Activated T-cell treated with anti-CD3 and anti-CD28 coated beads for 24 hours (primary cell): ENCODE results near the gene CD209.
A peak's percentile ranks its signal among the peaks of the same experiment; 100 is the strongest.
"Not testable (repeated sequence)": the region's sequence is repeated elsewhere in the genome, so short reads cannot be mapped to it uniquely, and the experiment has no call there.

Experiments used
- DNase-seq: peaks from one replicate; pipeline ENCODE4 v3.0.0-alpha.2; 2020; ENCODE audit warnings: low read depth

The CD209 gene

DNA sequence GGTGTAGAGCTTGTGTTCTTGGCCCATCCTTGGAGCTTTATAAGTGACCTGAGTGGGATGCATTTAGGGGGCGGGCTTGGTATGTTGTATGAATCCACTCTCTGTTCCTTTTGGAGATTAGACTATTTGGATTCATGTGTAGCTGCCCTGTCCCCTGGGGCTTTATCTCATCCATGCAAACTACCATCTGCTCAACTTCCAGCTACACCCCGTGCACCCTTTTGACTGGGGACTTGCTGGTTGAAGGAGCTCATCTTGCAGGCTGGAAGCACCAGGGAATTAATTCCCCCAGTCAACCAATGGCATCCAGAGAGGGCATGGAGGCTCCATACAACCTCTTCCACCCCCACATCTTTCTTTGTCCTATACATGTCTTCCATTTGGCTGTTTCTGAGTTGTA is 21.8 kb upstream of the CD209 start:
- DNase-seq: no peak

DNA sequence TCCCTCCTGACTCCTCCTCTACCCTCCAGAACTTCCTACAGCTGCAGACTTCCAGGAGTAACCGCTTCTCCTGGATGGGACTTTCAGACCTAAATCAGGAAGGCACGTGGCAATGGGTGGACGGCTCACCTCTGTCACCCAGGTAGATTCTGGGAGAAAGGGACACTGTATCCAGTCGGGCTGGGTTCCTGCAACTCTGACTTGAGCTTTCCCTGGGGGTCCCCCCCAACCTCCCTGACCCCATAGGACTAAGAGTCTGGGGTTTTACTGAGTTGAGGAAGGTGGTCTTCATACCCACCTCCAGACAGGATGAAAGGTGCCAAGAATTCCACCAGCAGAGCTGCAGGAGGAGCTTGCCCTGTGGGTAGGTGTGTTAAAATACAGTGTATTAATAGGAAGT is 20.2 kb upstream of the CD209 start:
- DNase-seq: no peak

DNA sequence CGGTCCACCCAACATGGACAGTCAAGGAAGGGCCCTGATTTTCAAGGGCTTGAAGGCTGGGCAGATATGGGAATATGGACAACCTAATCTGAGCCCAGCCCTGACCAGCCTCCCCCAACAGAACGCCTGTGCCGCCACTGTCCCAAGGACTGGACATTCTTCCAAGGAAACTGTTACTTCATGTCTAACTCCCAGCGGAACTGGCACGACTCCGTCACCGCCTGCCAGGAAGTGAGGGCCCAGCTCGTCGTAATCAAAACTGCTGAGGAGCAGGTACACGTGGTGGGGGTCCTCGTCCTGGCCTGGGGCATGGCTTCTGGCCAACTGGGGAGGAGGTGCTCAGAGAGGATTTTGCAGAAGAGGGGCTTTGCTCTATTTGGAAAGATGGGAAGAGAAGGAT is 19.2 kb upstream of the CD209 start:
- no peak for DNase-seq

DNA sequence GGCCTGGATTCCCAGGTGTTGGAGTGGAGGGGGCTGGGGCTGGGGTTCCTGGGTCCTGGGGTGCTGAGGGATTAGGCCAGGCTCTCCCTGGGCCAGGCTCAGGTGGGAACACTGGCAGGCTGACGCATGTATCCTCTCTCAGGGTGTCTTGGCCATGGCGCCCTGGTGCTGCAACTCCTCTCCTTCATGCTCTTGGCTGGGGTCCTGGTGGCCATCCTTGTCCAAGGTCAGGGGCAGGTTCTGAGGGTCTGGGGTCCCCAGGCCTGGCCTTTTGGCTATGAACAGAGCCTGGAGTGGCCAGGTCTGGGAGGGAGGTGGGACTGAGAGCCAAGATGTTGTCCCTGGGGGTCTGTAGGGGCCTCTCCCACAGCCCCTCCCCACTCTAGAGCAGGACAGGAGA is 17.7 kb upstream of the CD209 start:
- DNase-seq: not testable (repeated sequence)

DNA sequence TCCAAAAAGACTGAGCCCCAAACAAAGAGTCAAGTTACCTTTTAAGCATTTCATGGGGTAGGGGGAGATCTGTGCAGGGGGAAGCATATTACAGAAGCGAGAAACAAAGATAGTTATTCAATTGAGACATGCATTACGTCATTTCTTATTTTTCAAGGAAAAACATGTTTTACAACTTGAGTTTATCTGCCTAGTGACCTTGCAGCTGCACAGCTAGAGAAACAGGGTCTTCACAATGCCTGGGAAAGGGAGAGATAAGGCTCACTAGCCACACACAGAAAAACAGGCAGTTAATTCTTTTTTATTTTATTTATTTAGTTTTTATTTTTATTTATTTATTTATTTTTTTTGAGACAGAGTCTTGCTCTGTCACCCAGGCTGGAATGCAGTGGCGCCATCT is 16.8 kb upstream of the CD209 start:
- not testable (repeated sequence) for DNase-seq

DNA sequence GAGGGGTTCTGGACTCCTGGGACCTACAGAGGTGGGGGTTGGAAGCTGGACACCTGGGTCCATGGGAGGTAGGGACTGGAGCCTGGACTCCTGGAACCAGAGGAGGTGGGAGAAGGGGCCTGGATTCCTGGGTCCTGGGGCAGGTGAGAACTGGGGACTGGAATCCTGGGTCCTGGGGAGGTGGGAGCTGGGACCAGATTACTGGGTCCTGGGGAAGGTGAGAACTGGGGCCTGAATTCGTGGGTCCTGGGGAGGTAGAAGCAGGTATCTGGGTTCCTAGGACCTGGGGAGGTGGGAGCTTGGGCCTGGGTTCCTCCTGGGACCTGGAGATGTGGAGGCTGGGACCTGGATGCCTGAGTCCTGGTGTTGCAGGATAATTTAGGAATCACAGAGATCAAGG is 16.4 kb upstream of the CD209 start:
- no peak for DNase-seq

DNA sequence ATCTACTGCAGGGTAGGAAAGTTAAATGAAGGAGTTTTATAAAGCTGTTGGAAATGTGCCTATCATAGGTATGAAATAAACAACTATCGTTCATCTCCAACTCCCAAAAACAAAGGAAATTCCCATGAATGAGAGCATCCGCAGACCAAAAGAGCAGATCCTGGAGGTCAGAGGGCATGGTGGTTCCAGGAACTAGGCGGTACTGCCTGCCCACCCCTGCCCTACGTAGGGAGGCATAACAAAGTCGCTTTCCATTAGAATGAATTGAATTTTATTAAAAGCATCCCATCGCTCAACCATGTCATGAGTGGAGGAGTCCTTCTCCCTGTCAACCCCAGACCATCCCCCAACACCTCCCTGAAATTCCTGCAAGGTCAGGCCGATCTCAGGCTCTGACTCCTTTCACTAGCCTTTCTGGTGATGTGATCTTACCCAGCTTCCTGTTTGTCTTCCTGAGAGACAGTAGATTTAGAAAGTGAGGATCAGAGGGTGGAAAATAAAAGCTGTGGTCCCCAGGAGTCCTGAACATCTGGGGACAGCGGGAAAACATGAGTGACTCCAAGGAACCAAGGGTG is 15.5 kb upstream of the CD209 start, which contains the start of gene CLEC4M:
CLEC4M (plus strand) TSS at position 525 of the 575 bp plus-strand sequence; CDS start at position 549, 24 bp downstream.
- DNase-seq: no peak

DNA sequence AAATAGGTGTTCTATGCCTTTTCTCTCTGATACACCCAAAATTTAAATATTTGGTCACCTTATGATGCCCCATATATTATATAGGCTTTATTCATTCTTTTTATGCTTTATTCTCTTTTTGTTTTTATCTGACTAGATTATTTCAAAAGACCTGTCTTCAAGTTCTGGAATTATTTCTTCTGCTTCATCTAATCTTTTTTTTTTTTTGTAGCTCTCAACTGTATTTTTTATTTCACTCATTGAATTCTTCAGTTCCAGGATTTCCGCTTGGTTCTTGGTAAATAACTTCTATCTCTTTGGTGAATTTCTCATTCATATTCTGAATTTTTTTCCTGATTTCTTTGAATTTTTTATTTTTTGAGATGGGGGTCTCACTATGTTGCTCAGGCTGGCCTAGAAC is 11.8 kb upstream of the CD209 start:
- DNase-seq: no peak

DNA sequence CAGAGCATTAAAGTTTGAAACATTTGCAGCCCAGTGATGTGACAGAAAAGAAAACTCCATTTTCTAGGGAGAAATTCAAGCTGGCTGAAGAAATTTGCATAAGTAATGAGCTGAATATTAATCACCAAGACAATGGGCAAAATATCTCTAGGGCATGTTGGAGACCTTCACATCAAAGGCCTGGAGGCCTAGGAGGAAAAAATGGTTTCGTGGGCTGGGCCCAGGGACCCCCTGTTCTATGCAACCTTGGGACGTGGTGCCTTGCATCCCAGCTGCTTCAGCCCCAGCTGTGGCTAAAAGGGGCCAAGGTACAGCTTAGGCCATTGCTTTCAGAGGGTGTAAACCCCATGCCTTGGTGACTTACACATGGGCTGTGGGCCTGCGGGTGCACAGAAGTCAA is 10.0 kb upstream of the CD209 start:
- no peak for DNase-seq

DNA sequence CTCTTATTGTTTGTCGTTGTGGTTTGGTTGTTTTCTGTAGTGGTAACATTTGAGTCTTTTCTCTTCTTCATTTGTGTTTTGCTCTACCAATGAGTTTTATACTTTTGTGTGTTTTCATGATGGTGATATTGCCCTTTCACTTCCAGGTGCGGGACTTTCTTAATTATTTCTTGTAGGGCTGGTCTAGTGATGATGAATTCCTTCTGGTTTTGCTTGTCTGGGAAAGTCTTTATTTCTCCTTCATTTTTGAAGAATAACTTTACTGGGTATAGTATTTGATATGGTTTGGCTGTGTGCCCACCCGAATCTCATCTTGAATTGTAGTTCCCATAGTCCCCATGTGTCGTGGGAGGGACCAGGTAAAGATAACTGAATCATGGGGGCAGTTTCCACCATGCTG is 8.9 kb upstream of the CD209 start:
- DNase-seq: no peak

DNA sequence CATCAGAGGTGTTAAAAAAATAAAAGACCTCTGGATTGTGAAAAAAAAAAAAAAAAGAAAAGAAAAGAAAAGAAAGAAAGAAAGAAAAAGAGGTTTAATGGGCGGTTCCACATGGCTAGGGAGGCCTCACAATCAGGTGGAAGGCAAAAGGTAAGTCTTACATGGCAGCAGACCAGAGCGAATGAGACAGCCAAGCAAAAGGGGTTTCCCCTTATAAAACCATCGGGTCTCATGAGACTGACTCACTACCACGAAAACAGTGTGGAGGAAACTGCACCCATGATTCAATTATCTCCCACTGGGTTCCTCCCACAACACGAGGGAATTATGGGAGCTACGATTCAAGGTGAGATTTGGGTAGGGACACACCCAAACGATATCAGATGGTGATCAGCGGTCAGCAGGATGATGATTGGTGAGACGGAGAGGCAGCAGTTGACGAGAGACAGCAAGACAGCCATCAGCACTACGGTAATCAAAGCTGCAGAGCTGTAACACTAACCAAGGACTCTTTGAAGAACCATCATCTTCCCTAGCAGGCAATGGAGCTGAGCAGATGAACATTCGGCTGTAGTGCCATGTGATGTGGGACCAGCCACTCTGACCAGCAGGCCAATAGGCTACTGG is 3.9 kb upstream of the CD209 start:
- DNase-seq: peak; percentile 44

DNA sequence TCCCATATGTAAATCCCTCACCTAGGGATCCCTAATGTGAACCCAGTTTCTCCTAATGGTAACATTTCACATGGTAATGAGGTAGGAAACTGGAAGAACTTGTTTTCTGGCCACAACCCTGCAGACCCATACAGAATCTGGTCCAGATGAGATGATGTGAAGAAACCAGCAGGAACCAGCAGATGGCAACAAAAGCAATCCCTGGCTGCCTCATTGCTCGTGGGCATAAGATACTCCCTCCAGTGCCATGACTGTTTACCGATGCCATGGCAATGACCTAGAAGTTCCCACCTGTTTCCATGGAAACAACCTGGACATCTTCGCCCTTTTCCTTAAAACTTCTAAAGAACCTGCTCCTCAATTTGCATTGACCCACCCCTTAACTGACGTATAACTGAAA is 1.4 kb upstream of the CD209 start:
- DNase-seq: no peak

DNA sequence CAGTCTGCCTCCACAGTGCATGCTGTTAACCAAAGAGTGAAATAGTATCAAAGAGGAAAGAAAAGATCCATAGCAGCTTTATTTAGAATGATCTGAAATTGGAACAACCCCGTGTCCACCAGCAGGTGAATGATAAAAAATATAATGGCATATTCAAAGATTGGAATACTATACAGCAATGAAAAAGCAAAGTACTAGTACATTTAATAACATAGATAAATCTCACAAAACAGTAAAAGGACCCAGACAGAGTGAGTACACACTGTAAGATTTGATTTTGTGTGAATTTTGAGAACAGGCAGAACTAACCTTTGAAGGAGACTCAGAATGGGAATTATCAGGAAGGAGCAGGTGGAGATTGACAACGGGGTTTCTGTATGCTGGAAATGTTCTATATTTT is 837 bp upstream of the CD209 start:
- DNase-seq: no peak

DNA sequence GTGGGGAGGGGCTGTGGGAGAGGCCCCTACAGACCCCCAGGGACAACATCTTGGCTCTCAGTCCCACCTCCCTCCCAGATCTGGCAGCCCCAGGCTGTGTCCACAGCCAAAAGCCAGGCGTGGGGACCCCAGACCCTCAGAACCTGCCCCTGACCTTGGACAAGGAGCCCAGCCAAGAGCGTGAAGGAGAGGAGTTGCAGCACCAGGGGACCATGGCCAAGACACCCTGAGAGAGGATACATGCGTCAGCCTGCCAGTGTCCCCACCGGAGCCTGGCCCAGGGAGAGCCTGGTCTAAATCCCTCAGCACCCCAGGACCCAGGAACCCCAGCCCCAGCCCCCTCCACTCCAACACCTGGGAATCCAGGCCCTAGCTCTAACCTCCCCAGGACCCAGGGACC is 1.0 kb downstream of the CD209 start:
- DNase-seq: not testable (repeated sequence)

DNA sequence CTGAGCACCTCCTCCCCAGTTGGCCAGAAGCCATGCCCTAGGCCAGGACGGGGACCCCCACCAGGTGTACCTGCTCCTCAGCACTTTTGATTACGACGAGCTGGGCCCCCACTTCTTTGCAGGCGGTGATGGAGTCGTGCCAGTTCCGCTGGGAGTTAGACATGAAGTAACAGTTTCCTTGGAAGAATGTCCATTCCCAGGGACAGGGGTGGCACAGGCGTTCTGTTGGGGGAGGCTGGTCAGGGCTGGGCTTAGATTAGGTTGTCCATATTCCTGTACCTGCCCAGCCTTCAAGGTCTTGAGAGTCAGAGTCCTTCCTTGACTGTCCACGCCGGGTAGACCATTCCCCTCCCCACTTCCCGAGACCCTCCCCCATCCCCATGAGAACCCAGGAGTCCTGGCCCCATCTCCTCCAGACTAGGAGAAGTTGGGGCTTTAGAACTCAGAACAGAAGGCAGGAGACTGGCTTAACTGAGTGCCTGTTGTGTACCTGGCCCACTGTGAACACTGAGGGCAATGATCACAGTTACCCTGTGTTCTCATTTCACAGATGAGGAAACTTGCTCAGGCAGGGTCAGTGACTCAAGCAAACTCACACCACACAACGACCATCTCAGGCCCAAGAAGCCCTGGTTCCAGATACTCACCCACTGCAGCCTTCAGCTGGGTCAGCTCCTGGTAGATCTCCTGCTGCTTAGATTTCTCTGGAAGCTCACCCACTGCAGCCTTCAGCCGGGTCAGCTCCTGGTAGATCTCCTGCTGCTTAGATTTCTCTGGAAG is 2.3 kb downstream of the CD209 start:
- no peak for DNase-seq

DNA sequence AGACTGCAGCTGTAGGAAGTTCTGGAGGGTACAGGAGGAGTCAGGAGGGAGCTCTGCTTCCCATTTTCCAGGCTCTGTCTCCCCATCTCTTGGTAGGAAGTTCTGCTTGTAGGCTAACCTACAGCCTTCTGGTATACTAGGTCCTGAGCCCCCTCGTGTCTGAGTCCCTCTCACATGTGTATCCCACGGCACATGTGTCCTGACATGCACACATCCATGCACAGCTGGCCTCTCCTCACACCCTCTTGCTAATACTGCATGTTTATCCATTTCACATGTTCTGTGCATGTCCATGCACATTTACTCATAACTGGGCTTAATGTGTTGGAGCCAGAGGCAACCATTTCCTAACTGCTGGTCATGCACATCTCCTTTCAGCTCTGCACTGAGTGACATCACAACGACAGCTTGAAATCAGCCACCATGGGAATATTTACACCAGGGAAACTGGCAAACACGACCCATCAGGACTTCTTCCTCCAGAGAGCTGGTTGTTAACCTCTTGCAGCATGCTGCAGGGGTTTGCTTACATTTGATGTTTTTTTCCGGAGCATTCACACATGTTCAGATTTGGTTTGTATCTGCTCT is 3.0 kb downstream of the CD209 start:
- DNase-seq: no peak

DNA sequence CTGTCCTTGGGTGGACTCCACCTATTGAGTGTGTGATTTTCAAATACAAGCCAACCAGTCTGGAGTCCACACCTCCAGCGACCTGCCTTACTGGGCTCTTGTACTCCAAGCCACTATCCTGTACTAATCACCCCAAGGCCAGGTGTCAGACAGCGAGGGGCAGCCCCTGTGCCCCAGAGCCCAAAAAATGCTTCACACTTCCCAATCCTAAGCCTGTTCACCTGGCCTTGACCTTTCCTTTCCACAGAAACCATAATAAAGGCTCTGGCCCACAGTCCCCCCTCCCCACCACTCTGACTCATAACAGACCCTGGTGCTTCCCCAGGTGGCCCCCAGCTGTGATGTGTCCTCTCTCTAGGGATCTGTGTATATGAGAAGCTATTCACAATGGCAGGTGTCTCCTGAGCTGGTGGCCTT is 3.9 kb downstream of the CD209 start:
- no peak for DNase-seq

DNA sequence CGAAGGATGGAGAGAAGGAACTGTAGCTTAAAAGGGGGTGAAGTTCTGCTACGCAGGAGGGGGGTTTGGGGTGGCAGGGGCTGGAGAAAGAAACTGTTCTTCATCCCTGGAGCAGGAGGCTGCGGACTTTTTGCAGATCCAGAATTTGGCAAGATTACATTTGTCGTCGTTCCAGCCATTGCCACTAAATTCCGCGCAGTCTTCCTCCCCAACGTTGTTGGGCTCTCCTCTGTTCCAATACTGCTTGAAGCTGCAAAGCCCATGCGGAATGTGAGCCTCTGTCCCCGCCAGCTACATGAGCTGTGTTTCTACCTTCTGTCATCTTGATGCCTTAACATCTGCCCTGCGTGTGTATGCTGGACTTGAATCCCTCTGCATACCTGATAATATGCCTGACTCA is 4.3 kb downstream of the CD209 start:
- DNase-seq: no peak

DNA sequence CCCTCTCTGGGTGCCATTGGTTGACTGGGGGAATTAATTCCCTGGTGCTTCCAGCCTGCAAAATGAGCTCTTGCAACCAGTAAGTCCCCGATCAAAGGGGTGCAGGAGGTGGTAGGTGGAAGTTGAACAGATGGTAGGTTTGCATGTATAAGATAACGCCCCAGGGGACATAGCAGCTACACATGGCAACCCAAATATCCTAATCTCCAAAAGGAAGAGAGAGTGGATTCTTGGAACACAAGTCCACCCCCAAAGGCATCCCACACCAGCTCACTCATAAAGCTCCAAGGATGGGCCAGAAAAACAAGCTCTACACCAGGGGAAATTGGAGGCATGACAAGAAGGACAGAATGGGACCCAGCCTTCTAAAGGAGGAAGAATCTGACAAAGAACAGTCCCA is 4.8 kb downstream of the CD209 start:
- no peak for DNase-seq

DNA sequence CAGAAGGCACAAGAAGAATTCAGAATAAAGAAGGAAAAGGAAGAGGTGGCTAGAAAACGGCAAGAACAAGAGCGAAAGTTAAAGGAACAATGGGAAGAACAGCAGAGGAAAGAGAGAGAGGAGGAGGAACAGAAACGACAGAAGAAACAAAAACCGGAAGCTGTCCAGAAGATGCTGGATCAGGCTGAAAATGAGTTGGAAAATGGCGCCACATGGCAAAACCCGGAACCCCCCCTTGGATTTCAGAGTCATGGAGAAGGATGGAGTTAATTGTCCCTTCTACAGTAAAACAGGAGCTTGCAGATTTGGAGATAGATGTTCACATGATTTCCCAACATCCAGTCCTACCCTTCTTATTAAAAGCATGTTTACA is 6.7 kb downstream of the CD209 start:
- DNase-seq: no peak

DNA sequence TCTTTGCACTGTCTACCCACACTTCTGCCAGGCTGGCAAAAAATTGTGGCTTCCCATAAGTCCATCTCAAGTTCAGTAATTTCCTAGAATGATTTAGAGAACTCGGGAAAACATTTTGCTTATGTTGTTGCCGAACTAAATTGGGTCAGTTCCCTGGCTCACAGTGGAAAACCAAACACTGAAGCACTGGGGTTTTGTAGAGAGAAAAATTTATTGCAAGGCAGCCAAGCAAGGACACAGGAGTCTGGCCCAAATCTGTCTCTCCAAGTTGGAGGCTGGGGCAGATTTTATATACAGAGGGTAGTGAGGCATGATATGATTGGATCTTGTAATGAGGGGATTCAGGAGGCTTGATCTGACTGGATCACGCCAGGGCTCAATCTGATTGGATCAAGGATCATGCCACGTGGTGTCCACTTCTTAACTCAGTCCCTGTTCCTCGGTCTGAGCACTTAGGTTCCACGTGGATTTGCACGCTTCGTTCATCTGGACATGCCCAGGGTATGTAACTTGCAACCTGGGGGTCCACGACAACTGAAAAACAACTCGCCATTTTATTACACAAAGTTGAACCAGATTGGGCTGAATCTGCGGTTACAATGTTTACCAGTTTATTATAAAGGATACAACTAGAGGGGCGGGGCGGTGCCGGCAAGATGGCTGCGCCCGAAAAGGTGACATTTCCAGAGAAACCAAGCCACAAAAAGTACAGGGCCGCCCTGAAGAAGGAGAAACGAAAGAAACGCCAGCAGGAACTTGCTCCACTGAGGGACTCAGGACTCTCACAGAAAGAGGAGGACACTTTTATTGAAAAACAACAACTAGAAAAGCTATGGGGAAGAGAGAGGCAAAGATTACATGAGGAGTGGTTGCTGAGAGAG is 7.3 kb downstream of the CD209 start:
- no peak for DNase-seq

DNA sequence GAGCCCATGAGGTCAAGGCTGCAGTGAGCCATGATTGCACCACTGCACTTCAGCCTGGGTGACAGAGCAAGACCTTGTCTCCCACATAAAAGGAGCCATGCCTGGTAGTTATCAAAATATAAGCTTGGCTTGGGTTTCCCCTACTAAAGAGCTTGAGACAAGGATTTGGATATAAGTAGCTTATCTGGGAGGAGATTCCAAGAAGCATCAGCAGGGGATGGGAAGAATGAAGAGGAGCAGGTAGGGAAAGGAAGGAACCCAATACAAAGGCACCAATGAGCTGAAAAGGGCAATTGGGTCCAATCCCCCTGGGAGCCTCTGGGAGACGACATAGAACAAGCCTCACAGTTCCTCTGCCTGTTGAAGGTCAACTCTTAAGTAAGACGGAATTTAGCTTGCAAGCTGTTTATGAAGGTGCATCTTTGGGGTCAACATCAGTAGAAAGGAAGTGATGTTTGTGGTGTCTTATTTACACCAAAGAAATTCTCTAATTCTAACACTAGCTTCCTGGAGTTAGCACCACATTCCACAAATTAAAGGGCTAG is 8.1 kb downstream of the CD209 start:
- DNase-seq: no peak
